HG03521 (cell line): ENCODE results near the gene MYO5B.

Experiments used
- ATAC-seq: cut with Tn5 transposase; IDR thresholded peaks from one replicate; pipeline ENCODE4 v1.9.1; 2021; ENCODE audit warnings: mild to moderate bottlenecking, moderate library complexity; ENCODE audit not compliant: unreplicated experiment

MYO5B gene

GRCh38 chr18:50024466-50024865, 170.5 kb downstream of the MYO5B start:
- ATAC-seq: no peak

GRCh38 chr18:50022985-50023384, 172.0 kb downstream of the MYO5B start:
- ATAC-seq: no peak

GRCh38 chr18:50014606-50015005, 180.3 kb downstream of the MYO5B start:
- ATAC-seq: no peak

GRCh38 chr18:50013363-50014138, 181.4 kb downstream of the MYO5B start:
- no peak for ATAC-seq

- ATAC-seq: no peak
These were observed 183.0 kb downstream of the MYO5B start for GRCh38 chr18:50011813-50012435.

GRCh38 chr18:50009773-50010335, 185.1 kb downstream of the MYO5B start:
- no peak for ATAC-seq

- no peak for ATAC-seq
These were observed 186.6 kb downstream of the MYO5B start for GRCh38 chr18:50008306-50008705.

GRCh38 chr18:50006470-50007046, 188.4 kb downstream of the MYO5B start:
- no peak for ATAC-seq

GRCh38 chr18:50004013-50004412, 190.9 kb downstream of the MYO5B start:
- ATAC-seq: no peak

GRCh38 chr18:50002781-50003180, 192.2 kb downstream of the MYO5B start:
- no peak for ATAC-seq

- no peak for ATAC-seq
These were observed 194.7 kb downstream of the MYO5B start for GRCh38 chr18:50000227-50000626.

- no peak for ATAC-seq
These were observed 195.8 kb downstream of the MYO5B start for GRCh38 chr18:49999128-49999527.

- ATAC-seq: no peak
These were observed 197.4 kb downstream of the MYO5B start for GRCh38 chr18:49997558-49997957.

- ATAC-seq: no peak
These were observed 200.5 kb downstream of the MYO5B start for GRCh38 chr18:49994410-49994809.

- ATAC-seq: no peak
These were observed 201.6 kb downstream of the MYO5B start for GRCh38 chr18:49993299-49993698.

GRCh38 chr18:49988733-49989132, 206.2 kb downstream of the MYO5B start:
- no peak for ATAC-seq

GRCh38 chr18:49988101-49988500, 206.8 kb downstream of the MYO5B start:
- no peak for ATAC-seq

- no peak for ATAC-seq
These were observed 209.7 kb downstream of the MYO5B start for GRCh38 chr18:49985236-49985635.

- ATAC-seq: no peak
These were observed 214.1 kb downstream of the MYO5B start for GRCh38 chr18:49980896-49981295.

- no peak for ATAC-seq
These were observed 218.0 kb downstream of the MYO5B start for GRCh38 chr18:49976795-49977560.

GRCh38 chr18:49976001-49976400, 218.9 kb downstream of the MYO5B start:
- ATAC-seq: no peak
